ENCODE data around the gene TRNAU1AP. TPM values are rescaled to one million over a fixed set of nuclear protein-coding genes. Genes with fewer than 3 reads are reported as not detected.
A peak's percentile ranks its signal among the peaks of the same experiment; 100 is the strongest.

TRNAU1AP gene
- total and polyA plus RNA-seq, 10 of the 15 experiments (the other 5 are each of a cell fraction or from before 2014, with no cell fraction given) = 24.3 to 67.0 (median 31.8) TPM

DNA sequence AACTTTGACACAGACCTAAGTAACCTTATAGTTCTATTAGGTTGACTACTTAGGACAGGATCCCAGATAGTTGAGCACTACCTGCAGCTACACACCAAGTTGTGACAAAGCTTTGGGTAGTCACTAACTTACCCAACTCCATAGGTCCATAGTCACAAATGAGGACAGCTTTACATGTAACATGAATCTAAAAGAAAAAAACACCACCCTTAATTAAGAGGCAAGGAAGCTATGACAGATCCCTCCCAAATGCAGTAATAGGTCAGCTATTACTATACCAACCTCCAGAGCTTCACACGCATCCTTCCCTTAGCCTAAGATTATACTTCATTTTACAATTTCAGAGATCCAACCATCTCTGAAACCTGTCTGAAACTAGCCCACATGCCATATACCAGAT, 26.5 kb downstream of the TRNAU1AP start:
- ChIA-PET SMC1A (ENCODE audit: uncharacterized antibody, unreplicated experiment) (interaction anchor here (0.5 to 7.6 kb wide), 21 partner anchors 11 to 331 kb away, joined by 3 to 83 read pairs (median 4); partner anchors contain the start of genes RNU11 and TRNAU1AP), RAD21 (ENCODE audit: unreplicated experiment) (interaction anchor here (0.6 to 6.3 kb wide), 11 partner anchors 14 to 251 kb away, joined by 3 to 108 read pairs (median 4); partner anchors contain the start of genes MED18 and TRNAU1AP), CTCF (interaction anchor here (0.7 to 5.5 kb wide), 12 partner anchors 9 to 330 kb away, joined by 3 to 49 read pairs (median 4); partner anchors contain the start of gene TRNAU1AP), POLR2A (interaction anchor here (0.5 to 8.6 kb wide), 22 partner anchors 8 to 471 kb away, joined by 3 to 132 read pairs (median 5); partner anchors contain the start of genes RCC1, TAF12 and TRNAU1AP)
- peaks cover 12% of the 10 kb centered on the region for H4K20me1 ChIP-seq (ENCODE audit: control insufficient read depth, insufficient read depth)
- H3K36me3 ChIP-seq (ENCODE audit: control insufficient read depth in 2 of 2, insufficient read depth in 2 of 2, low read length in 1 of 2) = peaks cover 13 to 36% of the 10 kb centered on the region in 2 experiments
- no peak overlapping the region for H2AFZ ChIP-seq (ENCODE audit: control insufficient read depth, low read depth, low read length)
- WGBS (ENCODE audit: insufficient coverage, insufficient replicate concordance, low lambda C conversion rate, missing lambda C conversion rate) = 0% methylated on average over 1 of the region's 1 CpG
- DNase-seq (ENCODE audit: low read depth, low spot score) (no peak), ATAC-seq (no peak), FAIRE-seq (no peak)
- in situ Hi-C loops (cut with MboI) (no loop called here), intact Hi-C loops (cut with micrococcal nuclease; ENCODE audit: unreplicated experiment) (no loop called here)
- peak overlapping the region; percentile 81 for H3K4me2 ChIP-seq (ENCODE audit: control insufficient read depth, insufficient read depth)
- peaks cover 12% of the 10 kb centered on the region for H3K4me1 ChIP-seq (ENCODE audit: control insufficient read depth, insufficient read depth, low read length)
- BruUV-seq (replicated peaks) = no TSS peak
- no peak for TF ChIP-seq RFX5 (IDR thresholded peaks at IDR 0.05; ENCODE audit: low read depth, low read length)
- 0 out of 2 replicates have a peak, but pooled peaks have one; percentile 20 for TF ChIP-seq WRNIP1 (IDR thresholded peaks at IDR 0.05; ENCODE audit: borderline replicate concordance, low read depth, low read length)
- H3K9me3 ChIP-seq (replicated peaks; ENCODE audit: control insufficient read depth, insufficient read depth, low read length) = no peaks in the 10 kb centered on the region
- peaks cover 38% of the 10 kb centered on the region for H3K79me2 ChIP-seq (ENCODE audit: control insufficient read depth, insufficient read depth, low read length)
- H3K27me3 ChIP-seq (replicated peaks in 1 of 2; ENCODE audit: control insufficient read depth in 2 of 2, insufficient read depth in 2 of 2, low read length in 1 of 2) = no peaks in the 10 kb centered on the region
- peak overlapping the region; percentile 99 for H3K4me3 ChIP-seq
- peak overlapping the region; percentile 44 for H3K27ac ChIP-seq (ENCODE audit: control insufficient read depth, insufficient read depth)
- peak overlapping the region; percentile 95 for H3K9ac ChIP-seq (ENCODE audit: control insufficient read depth, insufficient read depth, low read length)

DNA sequence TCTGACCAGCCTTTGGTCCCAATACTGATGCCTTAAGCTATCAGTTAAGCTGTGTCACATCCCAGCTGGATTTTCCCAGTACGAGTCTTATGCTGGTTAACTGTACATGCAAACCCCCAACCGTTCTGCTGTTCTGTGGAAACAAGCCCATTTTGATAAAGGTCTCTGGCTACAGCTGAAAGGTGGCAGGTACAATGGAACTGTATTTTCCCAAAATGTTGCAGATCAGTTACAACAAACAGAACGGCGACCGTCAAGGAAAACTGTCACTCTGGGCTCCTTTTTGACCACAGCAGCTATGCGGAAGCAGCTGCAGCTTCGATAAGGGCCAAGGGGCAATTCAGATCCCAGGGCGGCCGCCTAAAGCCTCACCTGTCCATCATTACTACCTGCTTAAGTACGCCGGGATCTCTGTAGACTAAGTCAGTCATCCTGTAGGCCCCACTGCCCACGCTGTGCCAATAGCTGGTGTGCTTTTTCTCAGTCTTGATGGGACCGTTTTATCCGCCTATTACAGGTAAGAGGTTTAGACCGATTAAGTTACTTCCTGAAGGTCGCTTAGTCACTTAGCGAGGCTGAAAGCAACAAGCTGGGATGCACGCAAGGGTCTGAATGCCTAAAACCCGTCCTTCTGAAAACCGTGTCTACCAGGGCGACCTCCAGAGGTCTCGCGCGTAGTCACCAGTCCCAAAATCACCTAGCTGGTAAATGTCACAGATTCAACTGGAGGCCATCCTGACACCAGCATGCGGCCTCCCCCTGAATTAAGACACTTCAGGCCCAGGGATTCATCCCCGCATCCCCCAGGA, 28.0 kb downstream of the TRNAU1AP start:
- ChIA-PET CTCF (interaction anchor here (0.9 to 5.5 kb wide), 13 partner anchors 12 to 332 kb away, joined by 3 to 49 read pairs (median 4); partner anchors contain the start of genes TAF12 and TRNAU1AP), SMC1A (ENCODE audit: uncharacterized antibody, unreplicated experiment) (interaction anchor here (0.6 to 7.6 kb wide), 16 partner anchors 10 to 585 kb away, joined by 3 to 83 read pairs (median 4); partner anchors contain the start of genes TAF12 and TRNAU1AP), POLR2A (interaction anchor here (0.5 to 8.6 kb wide), 28 partner anchors 9 to 345 kb away, joined by 3 to 132 read pairs (median 6); partner anchors contain the start of genes ATP5IF1, RCC1, TAF12 and TRNAU1AP), RAD21 (ENCODE audit: unreplicated experiment) (interaction anchor here (0.6 to 6.3 kb wide), 22 partner anchors 10 to 808 kb away, joined by 3 to 108 read pairs (median 4); partner anchors contain the start of genes STX12, TAF12, TRNAU1AP and YTHDF2)
- H3K36me3 ChIP-seq (ENCODE audit: control insufficient read depth in 2 of 2, insufficient read depth in 2 of 2, low read length in 1 of 2) = peaks cover 13 to 36% of the 10 kb centered on the region in 2 experiments
- H3K9ac ChIP-seq (ENCODE audit: control insufficient read depth, insufficient read depth, low read length) = peak overlapping the region; percentile 95
- ATAC-seq (peak; percentile 42), DNase-seq (ENCODE audit: low read depth, low spot score) (no peak), FAIRE-seq (no peak)
- peaks cover 38% of the 10 kb centered on the region for H3K79me2 ChIP-seq (ENCODE audit: control insufficient read depth, insufficient read depth, low read length)
- H3K4me1 ChIP-seq (ENCODE audit: control insufficient read depth, insufficient read depth, low read length) = peaks cover 12% of the 10 kb centered on the region
- H3K4me3 ChIP-seq = peak overlapping the region; percentile 99
- WGBS (ENCODE audit: insufficient coverage, insufficient replicate concordance, low lambda C conversion rate, missing lambda C conversion rate) = under 1% methylated on average over 26 of the region's 26 CpGs
- in situ Hi-C loops (cut with MboI) (no loop called here), intact Hi-C loops (cut with micrococcal nuclease; ENCODE audit: unreplicated experiment) (loop anchor here (1.0 to 2.0 kb wide), 3 partner anchors 28 to 68 kb away; partner anchors contain the start of genes RNU11 and TRNAU1AP)
- H3K27me3 ChIP-seq (replicated peaks in 1 of 2; ENCODE audit: control insufficient read depth in 2 of 2, insufficient read depth in 2 of 2, low read length in 1 of 2) = no peaks in the 10 kb centered on the region
- BruUV-seq (replicated peaks) = TSS peak; percentile 84
- peaks cover 12% of the 10 kb centered on the region for H4K20me1 ChIP-seq (ENCODE audit: control insufficient read depth, insufficient read depth)
- H2AFZ ChIP-seq (ENCODE audit: control insufficient read depth, low read depth, low read length) = no peak overlapping the region
- peak overlapping the region; percentile 81 for H3K4me2 ChIP-seq (ENCODE audit: control insufficient read depth, insufficient read depth)
- no peaks in the 10 kb centered on the region for H3K9me3 ChIP-seq (replicated peaks; ENCODE audit: control insufficient read depth, insufficient read depth, low read length)
- peak overlapping the region; percentile 44 for H3K27ac ChIP-seq (ENCODE audit: control insufficient read depth, insufficient read depth)
- TF ChIP-seq RUNX3 (IDR thresholded peaks at IDR 0.05; ENCODE audit: low read length) (peak; percentile 46), FOXM1 (IDR thresholded peaks at IDR 0.05; ENCODE audit: low read depth, low read length) (0 out of 2 replicates have a peak, but pooled peaks have one; percentile 14), WRNIP1 (IDR thresholded peaks at IDR 0.05; ENCODE audit: borderline replicate concordance, low read depth, low read length) (0 out of 2 replicates have a peak, but pooled peaks have one; percentile 17), SMAD1 (IDR thresholded peaks at IDR 0.05; ENCODE audit: low read depth, partially characterized antibody) (peak; percentile 32), HDAC6 (IDR thresholded peaks at IDR 0.05; ENCODE audit: unreplicated experiment) (no peak), RFX5 (IDR thresholded peaks at IDR 0.05; ENCODE audit: low read depth, low read length) (no peak), MTA3 (IDR thresholded peaks at IDR 0.05; ENCODE audit: borderline replicate concordance, low read length) (no peak), MTA2 (IDR thresholded peaks at IDR 0.05; ENCODE audit: low read depth) (no peak), ZNF207 (IDR thresholded peaks at IDR 0.05; ENCODE audit: borderline replicate concordance) (no peak), ZNF217 (IDR thresholded peaks at IDR 0.05) (no peak)
- TF ChIP-seq, protein P1, sequence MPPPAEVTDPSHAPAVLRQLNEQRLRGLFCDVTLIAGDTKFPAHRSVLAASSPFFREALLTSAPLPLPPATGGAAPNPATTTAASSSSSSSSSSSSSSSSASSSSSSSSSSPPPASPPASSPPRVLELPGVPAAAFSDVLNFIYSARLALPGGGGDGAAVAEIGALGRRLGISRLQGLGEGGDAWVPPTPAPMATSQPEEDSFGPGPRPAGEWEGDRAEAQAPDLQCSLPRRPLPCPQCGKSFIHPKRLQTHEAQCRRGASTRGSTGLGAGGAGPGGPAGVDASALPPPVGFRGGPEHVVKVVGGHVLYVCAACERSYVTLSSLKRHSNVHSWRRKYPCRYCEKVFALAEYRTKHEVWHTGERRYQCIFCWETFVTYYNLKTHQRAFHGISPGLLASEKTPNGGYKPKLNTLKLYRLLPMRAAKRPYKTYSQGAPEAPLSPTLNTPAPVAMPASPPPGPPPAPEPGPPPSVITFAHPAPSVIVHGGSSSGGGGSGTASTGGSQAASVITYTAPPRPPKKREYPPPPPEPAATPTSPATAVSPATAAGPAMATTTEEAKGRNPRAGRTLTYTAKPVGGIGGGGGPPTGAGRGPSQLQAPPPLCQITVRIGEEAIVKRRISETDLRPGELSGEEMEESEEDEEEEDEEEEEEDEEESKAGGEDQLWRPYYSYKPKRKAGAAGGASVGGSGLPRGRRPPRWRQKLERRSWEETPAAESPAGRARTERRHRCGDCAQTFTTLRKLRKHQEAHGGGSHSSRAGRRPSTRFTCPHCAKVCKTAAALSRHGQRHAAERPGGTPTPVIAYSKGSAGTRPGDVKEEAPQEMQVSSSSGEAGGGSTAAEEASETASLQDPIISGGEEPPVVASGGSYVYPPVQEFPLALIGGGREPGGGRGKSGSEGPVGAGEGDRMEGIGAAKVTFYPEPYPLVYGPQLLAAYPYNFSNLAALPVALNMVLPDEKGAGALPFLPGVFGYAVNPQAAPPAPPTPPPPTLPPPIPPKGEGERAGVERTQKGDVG (CRISPR knock-in tag; IDR thresholded peaks at IDR 0.05) = no peak

All from GM12878 (cell line).